CD14-positive monocyte (primary cell): Measurements from ENCODE around the gene KLHL34. TPM values are rescaled to one million over a fixed set of nuclear protein-coding genes. Genes with fewer than 3 reads are reported as not detected.

Experiments used
- DNase-seq, 3 donors: peaks; one replicate each; pipeline ENCODE4 v3.0.0-alpha.2; 2011 to 2022
- H2AFZ ChIP-seq: 2 replicates; pipeline ENCODE4 v1.6.0; 2012; ENCODE audit warnings: mild to moderate bottlenecking, low read depth, low read length, inconsistent platforms; ENCODE audit not compliant: insufficient read depth, poor library complexity, severe bottlenecking
- H3K27ac ChIP-seq, 2 donors: 1 replicate in 1 of 2; 2 replicates in 1 of 2; pipeline ENCODE4 v1.5.1; 2012 to 2013; ENCODE audit warnings: low read length in 2 of 2, control low read depth in 1 of 2, inconsistent platforms in 1 of 2, low read depth in 1 of 2, mild to moderate bottlenecking in 1 of 2
- H3K27me3 ChIP-seq, 2 donors: one replicate each; pipeline versions ENCODE4 v1.6.0 to v1.6.1; 2011 to 2013; ENCODE audit warnings: low read length in 2 of 2; ENCODE audit not compliant: control insufficient read depth in 2 of 2, insufficient read depth in 2 of 2
- H3K36me3 ChIP-seq, 2 donors: replicated peaks in 1 of 2; 1 replicate in 1 of 2; 2 replicates in 1 of 2; pipeline versions ENCODE4 v1.5.1 to v1.6.1; 2012 to 2013; ENCODE audit warnings: low read length in 2 of 2, control low read depth in 1 of 2, inconsistent platforms in 1 of 2, mild to moderate bottlenecking in 1 of 2; ENCODE audit not compliant: insufficient read depth in 2 of 2, control insufficient read depth in 1 of 2
- H3K4me1 ChIP-seq, 2 donors: 1 replicate in 1 of 2; 2 replicates in 1 of 2; pipeline versions ENCODE4 v1.5.1 to v1.6.1; 2012 to 2013; ENCODE audit warnings: low read length in 2 of 2, control low read depth in 1 of 2, inconsistent platforms in 1 of 2, mild to moderate bottlenecking in 1 of 2, moderate library complexity in 1 of 2; ENCODE audit not compliant: insufficient read depth in 2 of 2, control insufficient read depth in 1 of 2
- H3K4me2 ChIP-seq: replicated peaks from 2 replicates; pipeline ENCODE3; 2012; ENCODE audit warnings: low read length, moderate library complexity, mild to moderate bottlenecking; ENCODE audit not compliant: poor library complexity, severe bottlenecking; ENCODE audit errors: extremely low read depth
- H3K4me3 ChIP-seq, 3 experiments: fragments of 200-600 bp in 1 of 3; sonication (generic) in 1 of 3; replicated peaks in 1 of 3; 1 replicate in 2 of 3; 2 replicates in 1 of 3; pipeline ENCODE4 v1.5.1; 2011 to 2013; ENCODE audit warnings: low read length in 3 of 3, mild to moderate bottlenecking in 3 of 3, control low read depth in 2 of 3, low read depth in 2 of 3, inconsistent platforms in 1 of 3, moderate library complexity in 1 of 3
- H3K79me2 ChIP-seq: 2 replicates; pipeline ENCODE4 v1.6.0; 2012; ENCODE audit warnings: mild to moderate bottlenecking, control low read depth, inconsistent platforms, low read length, moderate library complexity; ENCODE audit not compliant: insufficient read depth
- H3K9ac ChIP-seq: 2 replicates; pipeline ENCODE4 v1.6.0; 2017; ENCODE audit warnings: low read length, mild to moderate bottlenecking; ENCODE audit not compliant: insufficient read depth, poor library complexity, severe bottlenecking
- H3K9me3 ChIP-seq, 2 donors: replicated peaks in 1 of 2; 1 replicate in 1 of 2; 2 replicates in 1 of 2; pipeline versions ENCODE4 v1.5.1 to v1.6.1; 2012 to 2013; ENCODE audit warnings: low read length in 2 of 2, control low read depth in 1 of 2; ENCODE audit not compliant: control insufficient read depth in 1 of 2, insufficient read depth in 1 of 2
- H4K20me1 ChIP-seq: 2 replicates; pipeline ENCODE4 v1.6.0; 2012; ENCODE audit warnings: mild to moderate bottlenecking, low read length, control low read depth, moderate library complexity; ENCODE audit not compliant: insufficient read depth
- H3K27ac Mint-ChIP-seq, 7 donors: one replicate each; pipeline ENCODE4 v1.8.0; 2020; ENCODE audit warnings: mild to moderate bottlenecking in 7 of 7, mixed read lengths in 7 of 7, moderate library complexity in 6 of 7, inconsistent platforms in 2 of 7
- H3K27me3 Mint-ChIP-seq, 3 donors: one replicate each; pipeline ENCODE4 v1.8.0; 2021 to 2022; ENCODE audit warnings: low read depth in 3 of 3, mild to moderate bottlenecking in 3 of 3, mixed read lengths in 3 of 3, moderate library complexity in 3 of 3, inconsistent platforms in 1 of 3
- H3K36me3 Mint-ChIP-seq, 2 donors: one replicate each; pipeline ENCODE4 v1.8.0; 2020; ENCODE audit warnings: mixed read lengths in 2 of 2, inconsistent platforms in 1 of 2, mild to moderate bottlenecking in 1 of 2
- H3K4me1 Mint-ChIP-seq: one replicate; pipeline ENCODE4 v1.8.0; 2020; ENCODE audit warnings: mild to moderate bottlenecking, mixed read lengths
- H3K4me3 Mint-ChIP-seq, 2 donors: one replicate each; pipeline ENCODE4 v1.8.0; 2020; ENCODE audit warnings: mild to moderate bottlenecking in 2 of 2, mixed read lengths in 2 of 2, moderate library complexity in 1 of 2
- H3K9me3 Mint-ChIP-seq, 7 donors: one replicate each; pipeline ENCODE4 v1.8.0; 2020 to 2022; ENCODE audit warnings: mixed read lengths in 7 of 7, mild to moderate bottlenecking in 6 of 7, moderate library complexity in 6 of 7, inconsistent platforms in 2 of 7
- CTCF ChIP-seq: fragments of 200-600 bp; IDR thresholded peaks from one replicate; pipeline ENCODE4 v1.8.0; 2022; ENCODE audit warnings: antibody characterized with exemption, mild to moderate bottlenecking
- WGBS: methylation state at CpG from one replicate; pipeline ENCODE4 v1.1.5; 2013; ENCODE audit warnings: missing lambda C conversion rate; ENCODE audit not compliant: insufficient coverage; 5-methylcytosine and 5-hydroxymethylcytosine counted together
- intact Hi-C, 2 donors: fragments of 100-400 bp; cut with micrococcal nuclease; formaldehyde crosslinking; loops; one replicate each; pipeline versions ENCODE4 v1.15.0 to v1.15.1; 2023
- polyA plus RNA-seq, 3 donors: library from polyadenylated mRNA; depleted of rRNA in 1 of 3; unstranded in 2 of 3; stranded (reverse) in 1 of 3; fragments of 300-500 nt in 2 of 3; fragments of >200 nt in 1 of 3; fragmentation: Illumina TruSeq in 2 of 3; gene quantifications; 1 replicate in 2 of 3; 2 replicates in 1 of 3; pipeline ENCODE4 v1.2.3, GENCODE V29; 2012 to 2021

The KLHL34 gene
- polyA plus RNA-seq, 3 donors, result not detected

- Histone ChIP-seq H3K4me3 (no peak overlapping the region), H3K36me3 (no peaks in the 10 kb centered on the region), H4K20me1 (no peaks in the 10 kb centered on the region), H3K27ac (no peak overlapping the region), H3K9ac (no peak overlapping the region), H3K4me2 (no peak overlapping the region), H3K4me1 (no peaks in the 10 kb centered on the region), H2AFZ (no peak overlapping the region), H3K9me3 (no peaks in the 10 kb centered on the region), H3K79me2 (no peaks in the 10 kb centered on the region), H3K27me3 (no peaks in the 10 kb centered on the region)
- intact Hi-C loops, result no loop called here
- DNase-seq, result no peak
- Mint-ChIP-seq H3K36me3 (no peaks in the 10 kb centered on the region), H3K27me3 (peaks cover 6 to 9% (median 8%) of the 10 kb centered on the region in 3 donors), H3K27ac (no peak overlapping the region), H3K4me1 (no peaks in the 10 kb centered on the region), H3K4me3 (no peak overlapping the region), H3K9me3 (peaks cover 0 to 3% (median 0%) of the 10 kb centered on the region in 7 donors)
- TF ChIP-seq CTCF, result no peak
- WGBS, result 86% methylated on average over 1 of the region's 4 CpGs
Measured at GRCh38 chrX:21666679-21667078, 8.5 kb upstream of the KLHL34 start.

- H3K9me3 Mint-ChIP-seq, result peaks cover 0 to 3% (median 0%) of the 10 kb centered on the region in 7 donors
- H3K27me3 Mint-ChIP-seq, result peaks cover 6 to 9% (median 9%) of the 10 kb centered on the region in 3 donors
- Histone ChIP-seq H4K20me1 (no peaks in the 10 kb centered on the region), H3K36me3 (no peaks in the 10 kb centered on the region), H3K27ac (no peak overlapping the region), H3K79me2 (no peaks in the 10 kb centered on the region), H2AFZ (no peak overlapping the region), H3K9ac (no peak overlapping the region), H3K9me3 (no peaks in the 10 kb centered on the region), H3K4me1 (no peaks in the 10 kb centered on the region), H3K4me2 (no peak overlapping the region), H3K4me3 (no peak overlapping the region), H3K27me3 (no peaks in the 10 kb centered on the region)
- H3K36me3 Mint-ChIP-seq, result no peaks in the 10 kb centered on the region
- WGBS, result no CpG with 5 or more reads among the region's 4 CpGs
- intact Hi-C loops, result no loop called here
- no peak for DNase-seq
- no peak for TF ChIP-seq CTCF
- H3K4me1 Mint-ChIP-seq, result no peaks in the 10 kb centered on the region
- H3K4me3 Mint-ChIP-seq, result no peak overlapping the region
- no peak overlapping the region for H3K27ac Mint-ChIP-seq
Measured at GRCh38 chrX:21666252-21666651, 8.1 kb upstream of the KLHL34 start.
